ENCODE measurements around the gene PLXNA4.

PLXNA4 gene

GRCh38 chr7:132464740-132465139 lies 111.5 kb downstream of the PLXNA4 start:
- no peak for DNase-seq

- no peak for DNase-seq
These were observed 112.3 kb downstream of the PLXNA4 start for GRCh38 chr7:132463922-132464321.

GRCh38 chr7:132462478-132462877 lies 113.8 kb downstream of the PLXNA4 start:
- no peak for DNase-seq

GRCh38 chr7:132461032-132461592 lies 115.2 kb downstream of the PLXNA4 start:
- no peak for DNase-seq

- no peak for DNase-seq
These were observed 117.5 kb downstream of the PLXNA4 start for GRCh38 chr7:132458729-132459128.

- DNase-seq, result no peak
These were observed 118.6 kb downstream of the PLXNA4 start for GRCh38 chr7:132457658-132458057.

- DNase-seq, result no peak
These were observed 119.9 kb downstream of the PLXNA4 start for GRCh38 chr7:132456418-132456817.

GRCh38 chr7:132455378-132455777 lies 120.9 kb downstream of the PLXNA4 start:
- DNase-seq, result no peak

- no peak for DNase-seq
These were observed 122.4 kb downstream of the PLXNA4 start for GRCh38 chr7:132453826-132454225.

GRCh38 chr7:132451161-132451560 lies 125.1 kb downstream of the PLXNA4 start:
- no peak for DNase-seq

- DNase-seq, result no peak
These were observed 125.6 kb downstream of the PLXNA4 start for GRCh38 chr7:132450696-132451095.

GRCh38 chr7:132450188-132450587 lies 126.1 kb downstream of the PLXNA4 start:
- DNase-seq, result no peak

GRCh38 chr7:132446666-132447278 lies 129.5 kb downstream of the PLXNA4 start:
- DNase-seq, result no peak

GRCh38 chr7:132446260-132446659 lies 130.0 kb downstream of the PLXNA4 start:
- DNase-seq, result no peak

GRCh38 chr7:132443761-132444520 lies 132.3 kb downstream of the PLXNA4 start:
- DNase-seq, result no peak

- DNase-seq, result no peak
These were observed 134.3 kb downstream of the PLXNA4 start for GRCh38 chr7:132441935-132442334.

- no peak for DNase-seq
These were observed 136.1 kb downstream of the PLXNA4 start for GRCh38 chr7:132440151-132440550.

GRCh38 chr7:132438926-132439325 lies 137.3 kb downstream of the PLXNA4 start:
- DNase-seq, result no peak

GRCh38 chr7:132437730-132438129 lies 138.5 kb downstream of the PLXNA4 start:
- DNase-seq, result no peak

- no peak for DNase-seq
These were observed 140.1 kb downstream of the PLXNA4 start for GRCh38 chr7:132436121-132436520.

GRCh38 chr7:132435016-132435990 lies 141.0 kb downstream of the PLXNA4 start:
- DNase-seq, result no peak

- DNase-seq, result no peak
These were observed 142.2 kb downstream of the PLXNA4 start for GRCh38 chr7:132434041-132434440.

- no peak for DNase-seq
These were observed 143.0 kb downstream of the PLXNA4 start for GRCh38 chr7:132433301-132433700.

All from activated T-cell treated with anti-CD3 and anti-CD28 coated beads for 4 hours (primary cell).